Neural cell (in vitro differentiated cells): ENCODE measurements around the gene CYB5R2. TPM values are rescaled to one million over a fixed set of nuclear protein-coding genes. Genes with fewer than 3 reads are reported as not detected.

ENCODE experiments used
- H2AFZ ChIP-seq: fragments of 200-600, 300-800 bp; sonication (generic), shearing (Covaris generic); 2 replicates; pipeline ENCODE4 v1.6.0; 2014; ENCODE audit warnings: low read depth, mild to moderate bottlenecking, antibody characterized with exemption, low read length, moderate library complexity
- H3F3A ChIP-seq: fragments of 200-600 bp; shearing (Covaris generic); 2 replicates; pipeline ENCODE4 v1.6.1; 2016; ENCODE audit warnings: mild to moderate bottlenecking, moderate library complexity, mixed read lengths, antibody characterized with exemption, low read length; ENCODE audit not compliant: insufficient read depth, poor library complexity, severe bottlenecking
- H3K27ac ChIP-seq: fragments of 200-600, 300-800 bp; sonication (generic), shearing (Covaris generic); 2 replicates; pipeline ENCODE4 v1.5.1; 2014; ENCODE audit warnings: mild to moderate bottlenecking, low read length, moderate library complexity
- H3K27me3 ChIP-seq: fragments of 300-800, 200-600 bp; sonication (generic), shearing (Covaris generic); 2 replicates; pipeline ENCODE4 v1.6.0; 2014; ENCODE audit warnings: mild to moderate bottlenecking, low read depth, low read length, moderate library complexity; ENCODE audit not compliant: insufficient read depth
- H3K36me3 ChIP-seq: fragments of 300-800, 200-600 bp; sonication (generic), shearing (Covaris generic); 2 replicates; pipeline ENCODE4 v1.5.1; 2014; ENCODE audit warnings: mild to moderate bottlenecking, antibody characterized with exemption, low read length, moderate library complexity; ENCODE audit not compliant: insufficient read depth
- H3K4me2 ChIP-seq: fragments of 300-800, 200-600 bp; sonication (generic), shearing (Covaris generic); 2 replicates; pipeline ENCODE4 v1.6.0; 2014; ENCODE audit warnings: mild to moderate bottlenecking, low read length
- H3K4me3 ChIP-seq: fragments of 300-800, 200-600 bp; sonication (generic), shearing (Covaris generic); 2 replicates; pipeline ENCODE4 v1.5.1; 2014; ENCODE audit warnings: mild to moderate bottlenecking, low read length, moderate library complexity
- H3K79me2 ChIP-seq: fragments of 200-600 bp; shearing (Covaris generic); replicated peaks from 2 replicates; pipeline ENCODE4 v1.6.0; 2014; ENCODE audit warnings: mild to moderate bottlenecking, low read length, moderate library complexity; ENCODE audit not compliant: insufficient read depth
- H3K9ac ChIP-seq: fragments of 300-800, 200-600 bp; sonication (generic), shearing (Covaris generic); 2 replicates; pipeline ENCODE4 v1.6.1; 2016; ENCODE audit warnings: mild to moderate bottlenecking, low read length, mixed read lengths
- H3K9me2 ChIP-seq: fragments of 200-600 bp; shearing (Covaris generic); 2 replicates; pipeline ENCODE4 v1.6.1; 2016; ENCODE audit warnings: mild to moderate bottlenecking, low read length, mixed read lengths; ENCODE audit not compliant: insufficient read depth
- H3K9me3 ChIP-seq: fragments of 200-600, 300-800 bp; sonication (generic), shearing (Covaris generic); 2 replicates; pipeline ENCODE4 v1.6.1; 2016; ENCODE audit warnings: mild to moderate bottlenecking, mixed run types, low read length, moderate library complexity, mixed read lengths
- H4K20me1 ChIP-seq: fragments of 200-600 bp; shearing (Covaris generic); 2 replicates; pipeline ENCODE4 v1.6.1; 2016; ENCODE audit warnings: mild to moderate bottlenecking, mixed run types; ENCODE audit not compliant: insufficient read depth
- EP300 ChIP-seq: fragments of 450-650 bp; conservative IDR thresholded peaks from 2 replicates; pipeline ENCODE4 v1.6.1; 2014; ENCODE audit warnings: antibody characterized with exemption, mild to moderate bottlenecking, moderate library complexity; ENCODE audit not compliant: poor library complexity, severe bottlenecking
- EZH2 ChIP-seq: fragments of 200-600, 300-800 bp; shearing (Covaris generic), sonication (generic); IDR thresholded peaks from 2 replicates; pipeline ENCODE4 v1.6.1; 2014; ENCODE audit warnings: antibody characterized with exemption, low read length, borderline replicate concordance, mild to moderate bottlenecking; ENCODE audit not compliant: insufficient read depth, poor library complexity, severe bottlenecking
- MXI1 ChIP-seq: fragments of 450-650 bp; conservative IDR thresholded peaks from 2 replicates; pipeline ENCODE4 v1.6.1; 2014; ENCODE audit warnings: antibody characterized with exemption, mild to moderate bottlenecking; ENCODE audit not compliant: poor library complexity, severe bottlenecking
- POLR2AphosphoS5 ChIP-seq: IDR thresholded peaks from 2 replicates; pipeline ENCODE4 v1.6.1; 2012
- RAD21 ChIP-seq: fragments of 450-650 bp; conservative IDR thresholded peaks from 2 replicates; pipeline ENCODE4 v1.6.1; 2014; ENCODE audit warnings: antibody characterized with exemption, mild to moderate bottlenecking, moderate library complexity
- SMC3 ChIP-seq: fragments of 450-650 bp; conservative IDR thresholded peaks from 2 replicates; pipeline ENCODE4 v1.6.1; 2014; ENCODE audit warnings: antibody characterized with exemption, mild to moderate bottlenecking, moderate library complexity; ENCODE audit not compliant: poor library complexity
- TAF1 ChIP-seq: IDR thresholded peaks from 2 replicates; pipeline ENCODE4 v1.6.1; 2012; ENCODE audit warnings: low read depth
- polyA plus RNA-seq: library from polyadenylated mRNA; depleted of rRNA; stranded (reverse); fragments of >200 nt; gene quantifications from 2 replicates; pipeline ENCODE4 v1.2.3, GENCODE V29; 2014
- TF ChIP-seq, protein P1 (sequence below): IDR thresholded peaks from 2 replicates; pipeline ENCODE4 v1.6.1; 2012; ENCODE audit warnings: borderline replicate concordance
- TF ChIP-seq, protein P2 (sequence below): fragments of 450-650 bp; IDR thresholded peaks from 2 replicates; pipeline ENCODE4 v1.5.1; 2014; ENCODE audit warnings: antibody characterized with exemption, mild to moderate bottlenecking, moderate library complexity; ENCODE audit not compliant: poor library complexity, severe bottlenecking

The CYB5R2 gene
- polyA plus RNA-seq, 1 donor from 2014 or later: not detected

DNA sequence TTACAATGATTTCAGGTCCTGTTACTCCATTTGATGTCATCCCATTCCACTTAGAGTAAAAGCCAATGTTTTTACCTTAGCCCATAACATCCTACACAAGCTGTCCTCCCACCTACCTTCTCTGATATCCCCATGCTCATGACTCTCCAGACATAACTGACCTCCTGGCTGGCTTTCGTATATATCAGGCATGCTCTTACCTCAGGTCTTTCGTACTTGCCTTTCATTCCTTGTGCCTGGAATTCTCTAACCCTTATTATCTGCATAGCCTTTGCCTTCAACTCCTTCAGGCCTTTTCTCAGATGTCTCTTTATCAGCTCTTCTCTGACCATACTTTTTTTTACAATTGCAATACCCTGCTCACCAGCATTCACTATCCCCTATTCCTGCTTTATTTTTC, 10.3 kb upstream of the CYB5R2 start:
- H3K79me2 ChIP-seq: no peaks in the 10 kb centered on the region
- no peaks in the 10 kb centered on the region for H4K20me1 ChIP-seq
- H3K4me2 ChIP-seq: no peak overlapping the region
- H3F3A ChIP-seq: no peaks in the 10 kb centered on the region
- TF ChIP-seq EP300 (no peak), SMC3 (no peak), EZH2 (no peak), POLR2AphosphoS5 (no peak), MXI1 (no peak), RAD21 (no peak), TAF1 (no peak)
- TF ChIP-seq, protein P1, sequence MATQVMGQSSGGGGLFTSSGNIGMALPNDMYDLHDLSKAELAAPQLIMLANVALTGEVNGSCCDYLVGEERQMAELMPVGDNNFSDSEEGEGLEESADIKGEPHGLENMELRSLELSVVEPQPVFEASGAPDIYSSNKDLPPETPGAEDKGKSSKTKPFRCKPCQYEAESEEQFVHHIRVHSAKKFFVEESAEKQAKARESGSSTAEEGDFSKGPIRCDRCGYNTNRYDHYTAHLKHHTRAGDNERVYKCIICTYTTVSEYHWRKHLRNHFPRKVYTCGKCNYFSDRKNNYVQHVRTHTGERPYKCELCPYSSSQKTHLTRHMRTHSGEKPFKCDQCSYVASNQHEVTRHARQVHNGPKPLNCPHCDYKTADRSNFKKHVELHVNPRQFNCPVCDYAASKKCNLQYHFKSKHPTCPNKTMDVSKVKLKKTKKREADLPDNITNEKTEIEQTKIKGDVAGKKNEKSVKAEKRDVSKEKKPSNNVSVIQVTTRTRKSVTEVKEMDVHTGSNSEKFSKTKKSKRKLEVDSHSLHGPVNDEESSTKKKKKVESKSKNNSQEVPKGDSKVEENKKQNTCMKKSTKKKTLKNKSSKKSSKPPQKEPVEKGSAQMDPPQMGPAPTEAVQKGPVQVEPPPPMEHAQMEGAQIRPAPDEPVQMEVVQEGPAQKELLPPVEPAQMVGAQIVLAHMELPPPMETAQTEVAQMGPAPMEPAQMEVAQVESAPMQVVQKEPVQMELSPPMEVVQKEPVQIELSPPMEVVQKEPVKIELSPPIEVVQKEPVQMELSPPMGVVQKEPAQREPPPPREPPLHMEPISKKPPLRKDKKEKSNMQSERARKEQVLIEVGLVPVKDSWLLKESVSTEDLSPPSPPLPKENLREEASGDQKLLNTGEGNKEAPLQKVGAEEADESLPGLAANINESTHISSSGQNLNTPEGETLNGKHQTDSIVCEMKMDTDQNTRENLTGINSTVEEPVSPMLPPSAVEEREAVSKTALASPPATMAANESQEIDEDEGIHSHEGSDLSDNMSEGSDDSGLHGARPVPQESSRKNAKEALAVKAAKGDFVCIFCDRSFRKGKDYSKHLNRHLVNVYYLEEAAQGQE: no peak
- TF ChIP-seq, protein P2, sequence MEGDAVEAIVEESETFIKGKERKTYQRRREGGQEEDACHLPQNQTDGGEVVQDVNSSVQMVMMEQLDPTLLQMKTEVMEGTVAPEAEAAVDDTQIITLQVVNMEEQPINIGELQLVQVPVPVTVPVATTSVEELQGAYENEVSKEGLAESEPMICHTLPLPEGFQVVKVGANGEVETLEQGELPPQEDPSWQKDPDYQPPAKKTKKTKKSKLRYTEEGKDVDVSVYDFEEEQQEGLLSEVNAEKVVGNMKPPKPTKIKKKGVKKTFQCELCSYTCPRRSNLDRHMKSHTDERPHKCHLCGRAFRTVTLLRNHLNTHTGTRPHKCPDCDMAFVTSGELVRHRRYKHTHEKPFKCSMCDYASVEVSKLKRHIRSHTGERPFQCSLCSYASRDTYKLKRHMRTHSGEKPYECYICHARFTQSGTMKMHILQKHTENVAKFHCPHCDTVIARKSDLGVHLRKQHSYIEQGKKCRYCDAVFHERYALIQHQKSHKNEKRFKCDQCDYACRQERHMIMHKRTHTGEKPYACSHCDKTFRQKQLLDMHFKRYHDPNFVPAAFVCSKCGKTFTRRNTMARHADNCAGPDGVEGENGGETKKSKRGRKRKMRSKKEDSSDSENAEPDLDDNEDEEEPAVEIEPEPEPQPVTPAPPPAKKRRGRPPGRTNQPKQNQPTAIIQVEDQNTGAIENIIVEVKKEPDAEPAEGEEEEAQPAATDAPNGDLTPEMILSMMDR: no peak
- H3K9me3 ChIP-seq: no peaks in the 10 kb centered on the region
- no peaks in the 10 kb centered on the region for H3K36me3 ChIP-seq
- no peak overlapping the region for H3K27ac ChIP-seq
- H3K9ac ChIP-seq: no peak overlapping the region
- H3K9me2 ChIP-seq: no peaks in the 10 kb centered on the region
- H3K4me3 ChIP-seq: no peak overlapping the region
- H2AFZ ChIP-seq: no peak overlapping the region
- no peaks in the 10 kb centered on the region for H3K27me3 ChIP-seq

DNA sequence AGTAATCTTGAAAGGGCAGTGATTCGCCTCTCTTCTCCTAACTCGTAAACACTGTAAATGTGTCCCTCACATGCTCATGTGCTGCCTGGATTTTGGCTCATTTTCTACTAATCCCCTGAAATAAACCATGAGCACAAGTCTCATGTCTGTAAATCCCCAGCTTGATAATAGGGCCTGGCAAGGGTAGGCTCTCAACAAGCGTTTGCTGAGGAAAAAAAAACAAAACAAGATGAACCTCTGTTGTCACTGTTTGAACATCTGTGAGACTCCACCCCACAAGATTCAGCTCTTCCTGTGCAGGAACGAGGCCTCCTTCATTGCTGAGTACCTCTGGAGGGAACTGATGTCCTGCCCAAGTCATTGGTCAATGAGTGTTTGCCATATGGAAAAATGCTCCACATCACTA, 4.5 kb upstream of the CYB5R2 start:
- Histone ChIP-seq H3K36me3 (no peaks in the 10 kb centered on the region), H3K79me2 (no peaks in the 10 kb centered on the region), H3K9me2 (no peaks in the 10 kb centered on the region), H2AFZ (no peak overlapping the region), H4K20me1 (no peaks in the 10 kb centered on the region), H3F3A (no peaks in the 10 kb centered on the region), H3K4me3 (no peak overlapping the region), H3K27ac (no peak overlapping the region), H3K9me3 (no peaks in the 10 kb centered on the region), H3K27me3 (peaks cover 25% of the 10 kb centered on the region), H3K9ac (no peak overlapping the region), H3K4me2 (no peak overlapping the region)
- TF ChIP-seq POLR2AphosphoS5 (no peak), SMC3 (no peak), EZH2 (no peak), RAD21 (no peak), EP300 (no peak), TAF1 (no peak), MXI1 (no peak)
- TF ChIP-seq, protein P2: no peak
- TF ChIP-seq, protein P1: no peak
